Measurements from ENCODE around the gene KIRREL2. TPM values are rescaled to one million over a fixed set of nuclear protein-coding genes. Genes with fewer than 3 reads are reported as not detected.
"Not testable (repeated sequence)": the region's sequence is repeated elsewhere in the genome, so short reads cannot be mapped to it uniquely, and the experiment has no call there.

The KIRREL2 gene
- total RNA-seq, 2 donors from 2014 or later, result 3.0 to 5.6 TPM

- Mint-ChIP-seq H3K4me1 (ENCODE audit: low read depth) (peaks cover 15% of the 10 kb centered on the region), H3K36me3 (ENCODE audit: insufficient read depth in 2 of 2) (peaks cover 8 to 24% of the 10 kb centered on the region in 2 donors), H3K27ac (no peak overlapping the region), H3K9me3 (no peaks in the 10 kb centered on the region), H3K27me3 (ENCODE audit: low read depth) (peaks cover 2% of the 10 kb centered on the region), H3K4me3 (no peak overlapping the region)
- ATAC-seq (replicated peaks in 1 of 2) (no peak), DNase-seq (no peak)
Measured at GRCh38 chr19:35885225-35885738, 28.6 kb downstream of the KIRREL2 start.

- Mint-ChIP-seq H3K27me3 (ENCODE audit: low read depth) (no peaks in the 10 kb centered on the region), H3K4me1 (ENCODE audit: low read depth) (peaks cover 15% of the 10 kb centered on the region), H3K27ac (no peak overlapping the region), H3K4me3 (no peak overlapping the region), H3K9me3 (no peaks in the 10 kb centered on the region), H3K36me3 (ENCODE audit: insufficient read depth in 2 of 2) (peaks cover 12 to 27% of the 10 kb centered on the region in 2 donors)
- ATAC-seq (replicated peaks in 1 of 2) (no peak), DNase-seq (no peak)
Measured at GRCh38 chr19:35885904-35886303, 29.2 kb downstream of the KIRREL2 start.

GRCh38 chr19:35887197-35887596 is 30.5 kb downstream of the KIRREL2 start:
- peaks cover 15% of the 10 kb centered on the region for H3K4me1 Mint-ChIP-seq (ENCODE audit: low read depth)
- no peak overlapping the region for H3K27ac Mint-ChIP-seq
- ATAC-seq (replicated peaks in 1 of 2) (no peak), DNase-seq (no peak)
- H3K27me3 Mint-ChIP-seq (ENCODE audit: low read depth), result no peaks in the 10 kb centered on the region
- H3K4me3 Mint-ChIP-seq, result no peak overlapping the region
- peaks cover 13 to 33% of the 10 kb centered on the region in 2 donors for H3K36me3 Mint-ChIP-seq (ENCODE audit: insufficient read depth in 2 of 2)
- H3K9me3 Mint-ChIP-seq, result no peaks in the 10 kb centered on the region

GRCh38 chr19:35888398-35888797 is 31.7 kb downstream of the KIRREL2 start:
- Mint-ChIP-seq H3K36me3 (ENCODE audit: insufficient read depth in 2 of 2) (peaks cover 16 to 43% of the 10 kb centered on the region in 2 donors), H3K27ac (no peak overlapping the region), H3K27me3 (ENCODE audit: low read depth) (no peaks in the 10 kb centered on the region), H3K9me3 (no peaks in the 10 kb centered on the region), H3K4me1 (ENCODE audit: low read depth) (peaks cover 21% of the 10 kb centered on the region), H3K4me3 (no peak overlapping the region)
- DNase-seq, result no peak
- ATAC-seq (replicated peaks in 1 of 2), result no peak

GRCh38 chr19:35889370-35890112 is 32.8 kb downstream of the KIRREL2 start:
- ATAC-seq (replicated peaks in 1 of 2), result no peak
- no peak overlapping the region for H3K4me3 Mint-ChIP-seq

GRCh38 chr19:35890113-35890650 is 33.5 kb downstream of the KIRREL2 start:
- no peak for DNase-seq
- no peaks in the 10 kb centered on the region for H3K27me3 Mint-ChIP-seq (ENCODE audit: low read depth)
- H3K4me1 Mint-ChIP-seq (ENCODE audit: low read depth), result peaks cover 15% of the 10 kb centered on the region
- no peak for ATAC-seq (replicated peaks in 1 of 2)
- H3K36me3 Mint-ChIP-seq (ENCODE audit: insufficient read depth in 2 of 2), result peaks cover 17 to 47% of the 10 kb centered on the region in 2 donors
- no peak overlapping the region for H3K4me3 Mint-ChIP-seq
- H3K27ac Mint-ChIP-seq, result no peak overlapping the region
- no peaks in the 10 kb centered on the region for H3K9me3 Mint-ChIP-seq

More at GRCh38 chr19:35889370-35890112, 32.8 kb downstream of the KIRREL2 start:
- H3K27me3 Mint-ChIP-seq (ENCODE audit: low read depth), result no peaks in the 10 kb centered on the region
- H3K36me3 Mint-ChIP-seq (ENCODE audit: insufficient read depth in 2 of 2), result peaks cover 16 to 45% of the 10 kb centered on the region in 2 donors
- no peaks in the 10 kb centered on the region for H3K9me3 Mint-ChIP-seq
- peaks cover 15% of the 10 kb centered on the region for H3K4me1 Mint-ChIP-seq (ENCODE audit: low read depth)
- H3K27ac Mint-ChIP-seq, result no peak overlapping the region
- no peak for DNase-seq

GRCh38 chr19:35891819-35892218 is 35.1 kb downstream of the KIRREL2 start:
- Mint-ChIP-seq H3K4me1 (ENCODE audit: low read depth) (peaks cover 24% of the 10 kb centered on the region), H3K36me3 (ENCODE audit: insufficient read depth in 2 of 2) (peaks cover 21 to 51% of the 10 kb centered on the region in 2 donors)
- not testable (repeated sequence) for H3K9me3 Mint-ChIP-seq; H3K27ac Mint-ChIP-seq; ATAC-seq (replicated peaks in 1 of 2); H3K4me3 Mint-ChIP-seq; DNase-seq; H3K27me3 Mint-ChIP-seq (ENCODE audit: low read depth)

GRCh38 chr19:35894342-35894741 is 37.6 kb downstream of the KIRREL2 start:
- peaks cover 30% of the 10 kb centered on the region for H3K4me1 Mint-ChIP-seq (ENCODE audit: low read depth)
- no peaks in the 10 kb centered on the region for H3K9me3 Mint-ChIP-seq
- no peak overlapping the region for H3K4me3 Mint-ChIP-seq
- H3K27me3 Mint-ChIP-seq (ENCODE audit: low read depth), result no peaks in the 10 kb centered on the region
- no peak overlapping the region for H3K27ac Mint-ChIP-seq
- peaks cover 23 to 44% of the 10 kb centered on the region in 2 donors for H3K36me3 Mint-ChIP-seq (ENCODE audit: insufficient read depth in 2 of 2)
- DNase-seq (no peak), ATAC-seq (replicated peaks in 1 of 2) (no peak)

- Mint-ChIP-seq H3K27ac (no peak overlapping the region), H3K4me3 (peak overlapping the region in 1 of 2 donors; percentile 57), H3K9me3 (no peaks in the 10 kb centered on the region), H3K36me3 (ENCODE audit: insufficient read depth in 2 of 2) (peaks cover 16 to 34% of the 10 kb centered on the region in 2 donors), H3K27me3 (ENCODE audit: low read depth) (no peaks in the 10 kb centered on the region), H3K4me1 (ENCODE audit: low read depth) (peaks cover 38% of the 10 kb centered on the region)
- no peak for DNase-seq
- ATAC-seq (replicated peaks in 1 of 2), result no peak
Measured at GRCh38 chr19:35895911-35896642, 39.4 kb downstream of the KIRREL2 start.

GRCh38 chr19:35896643-35897040 is 39.9 kb downstream of the KIRREL2 start:
- Mint-ChIP-seq H3K4me1 (ENCODE audit: low read depth) (peaks cover 41% of the 10 kb centered on the region), H3K9me3 (no peaks in the 10 kb centered on the region), H3K27ac (no peak overlapping the region), H3K4me3 (peak overlapping the region; percentile 27 to 36), H3K36me3 (ENCODE audit: insufficient read depth in 2 of 2) (peaks cover 16 to 32% of the 10 kb centered on the region in 2 donors), H3K27me3 (ENCODE audit: low read depth) (no peaks in the 10 kb centered on the region)
- DNase-seq (no peak), ATAC-seq (replicated peaks in 1 of 2) (no peak)

- Mint-ChIP-seq H3K27me3 (ENCODE audit: low read depth) (no peaks in the 10 kb centered on the region), H3K36me3 (ENCODE audit: insufficient read depth in 2 of 2) (peaks cover 13 to 25% of the 10 kb centered on the region in 2 donors), H3K4me3 (peak overlapping the region; percentile 88 to 96), H3K4me1 (ENCODE audit: low read depth) (peaks cover 48% of the 10 kb centered on the region), H3K9me3 (no peaks in the 10 kb centered on the region), H3K27ac (peak overlapping the region; percentile 75)
- DNase-seq (no peak), ATAC-seq (replicated peaks in 1 of 2) (no peak)
Measured at GRCh38 chr19:35897706-35898451, 41.2 kb downstream of the KIRREL2 start.

GRCh38 chr19:35898499-35898809 is 41.7 kb downstream of the KIRREL2 start:
- DNase-seq, result no peak
- Mint-ChIP-seq H3K9me3 (no peaks in the 10 kb centered on the region), H3K4me1 (ENCODE audit: low read depth) (peaks cover 54% of the 10 kb centered on the region), H3K4me3 (peak overlapping the region; percentile 88 to 96), H3K27me3 (ENCODE audit: low read depth) (no peaks in the 10 kb centered on the region), H3K27ac (peak overlapping the region; percentile 91), H3K36me3 (ENCODE audit: insufficient read depth in 2 of 2) (peaks cover 13 to 21% of the 10 kb centered on the region in 2 donors)
- ATAC-seq (replicated peaks in 1 of 2), result no peak
